Type B pancreatic cell (in vitro differentiated cells): ENCODE data around the gene B3GNT9. TPM values are rescaled to one million over a fixed set of nuclear protein-coding genes. Genes with fewer than 3 reads are reported as not detected.

Experiments
- DNase-seq: peaks from one replicate; pipeline ENCODE4 v3.0.0; 2021; ENCODE audit warnings: mixed read lengths; ENCODE audit not compliant: unreplicated experiment; ENCODE audit errors: extremely low spot score
- H3K27ac Mint-ChIP-seq: 2 replicates; pipeline ENCODE4 v1.8.0; 2021; ENCODE audit warnings: mild to moderate bottlenecking, mixed read lengths
- H3K27me3 Mint-ChIP-seq: 2 replicates; pipeline ENCODE4 v1.8.0; 2021; ENCODE audit warnings: mixed read lengths
- H3K36me3 Mint-ChIP-seq: 2 replicates; pipeline ENCODE4 v1.8.0; 2021; ENCODE audit warnings: mixed read lengths
- H3K4me1 Mint-ChIP-seq: one replicate; pipeline ENCODE4 v1.8.0; 2021; ENCODE audit warnings: mixed read lengths; ENCODE audit not compliant: unreplicated experiment
- H3K4me3 Mint-ChIP-seq: 2 replicates; pipeline ENCODE4 v1.8.0; 2021; ENCODE audit warnings: mild to moderate bottlenecking, mixed read lengths
- H3K9me3 Mint-ChIP-seq: 2 replicates; pipeline ENCODE4 v1.8.0; 2021; ENCODE audit warnings: mixed read lengths
- total RNA-seq: library from RNA; stranded (reverse); gene quantifications from 2 replicates; pipeline ENCODE4 v1.2.1, GENCODE V29; 2021; ENCODE audit warnings: low replicate concordance
- TF ChIP-seq, protein P1 (sequence below): fragments of 200-600 bp; sonication (generic); conservative IDR thresholded peaks from 2 replicates; pipeline ENCODE4 v1.5.0; 2021; ENCODE audit warnings: antibody characterized with exemption, mild to moderate bottlenecking

The B3GNT9 gene
- total RNA-seq, 1 donor from 2014 or later = 11.0 TPM

DNA sequence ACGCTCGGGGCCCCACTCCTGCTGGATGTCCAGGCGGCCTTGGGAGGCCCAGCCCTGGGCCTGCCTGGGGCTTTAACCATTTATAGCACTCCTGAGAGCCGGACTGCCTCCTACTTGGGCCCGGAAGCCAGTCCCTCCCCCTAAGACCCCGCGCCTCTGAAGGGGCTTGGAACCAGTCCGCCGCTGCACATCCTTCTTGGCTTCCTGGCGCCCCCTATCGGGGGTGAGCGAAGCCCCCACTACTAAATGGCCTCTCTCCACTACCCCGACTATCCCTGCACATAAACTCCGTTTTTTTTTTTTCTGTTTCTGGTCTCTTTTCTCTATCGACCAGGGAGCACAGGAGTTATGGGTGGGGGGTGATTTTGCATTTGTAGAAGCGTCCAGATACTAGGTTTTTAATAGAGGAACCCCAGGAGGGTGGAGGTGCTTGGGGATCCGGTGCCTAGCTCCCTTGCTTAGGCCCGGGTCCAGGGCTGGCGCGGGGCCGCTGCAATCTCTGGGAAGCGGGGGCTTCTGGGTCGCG is 18.9 kb upstream of the B3GNT9 start:
- Mint-ChIP-seq H3K4me1 (peaks cover 24% of the 10 kb centered on the region), H3K4me3 (peak overlapping the region; percentile 88), H3K36me3 (no peaks in the 10 kb centered on the region), H3K27ac (peak overlapping the region; percentile 88), H3K27me3 (peaks cover 84% of the 10 kb centered on the region), H3K9me3 (no peaks in the 10 kb centered on the region)
- no peak for DNase-seq
- TF ChIP-seq, protein P1, sequence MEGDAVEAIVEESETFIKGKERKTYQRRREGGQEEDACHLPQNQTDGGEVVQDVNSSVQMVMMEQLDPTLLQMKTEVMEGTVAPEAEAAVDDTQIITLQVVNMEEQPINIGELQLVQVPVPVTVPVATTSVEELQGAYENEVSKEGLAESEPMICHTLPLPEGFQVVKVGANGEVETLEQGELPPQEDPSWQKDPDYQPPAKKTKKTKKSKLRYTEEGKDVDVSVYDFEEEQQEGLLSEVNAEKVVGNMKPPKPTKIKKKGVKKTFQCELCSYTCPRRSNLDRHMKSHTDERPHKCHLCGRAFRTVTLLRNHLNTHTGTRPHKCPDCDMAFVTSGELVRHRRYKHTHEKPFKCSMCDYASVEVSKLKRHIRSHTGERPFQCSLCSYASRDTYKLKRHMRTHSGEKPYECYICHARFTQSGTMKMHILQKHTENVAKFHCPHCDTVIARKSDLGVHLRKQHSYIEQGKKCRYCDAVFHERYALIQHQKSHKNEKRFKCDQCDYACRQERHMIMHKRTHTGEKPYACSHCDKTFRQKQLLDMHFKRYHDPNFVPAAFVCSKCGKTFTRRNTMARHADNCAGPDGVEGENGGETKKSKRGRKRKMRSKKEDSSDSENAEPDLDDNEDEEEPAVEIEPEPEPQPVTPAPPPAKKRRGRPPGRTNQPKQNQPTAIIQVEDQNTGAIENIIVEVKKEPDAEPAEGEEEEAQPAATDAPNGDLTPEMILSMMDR = peak; percentile 85

DNA sequence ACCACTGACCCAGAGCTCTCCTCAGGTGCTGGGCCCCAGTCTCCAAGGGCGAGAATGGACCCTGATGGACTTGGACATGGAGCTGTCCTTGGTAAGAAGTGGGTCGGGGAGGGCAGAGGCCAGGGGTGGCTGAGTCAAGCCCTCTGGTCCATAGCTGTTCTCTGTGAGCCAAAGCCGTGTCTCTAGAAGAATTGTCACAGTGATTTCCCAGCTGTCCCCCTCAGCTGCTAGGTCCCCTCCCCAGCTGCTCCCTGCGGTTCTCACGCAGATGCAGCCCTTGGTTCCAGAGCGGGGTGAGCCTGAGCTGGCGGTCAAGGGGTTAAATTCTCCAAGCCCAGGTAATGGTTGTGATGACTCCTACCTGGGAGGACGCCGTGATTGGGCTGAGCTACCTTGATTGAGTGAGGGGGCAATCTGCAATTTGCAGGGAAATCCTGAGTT is 18.2 kb upstream of the B3GNT9 start:
- TF ChIP-seq, protein P1 = no peak
- no peak overlapping the region for H3K27ac Mint-ChIP-seq
- no peaks in the 10 kb centered on the region for H3K36me3 Mint-ChIP-seq
- H3K4me3 Mint-ChIP-seq = peak overlapping the region; percentile 31
- H3K27me3 Mint-ChIP-seq = peaks cover 87% of the 10 kb centered on the region
- H3K9me3 Mint-ChIP-seq = no peaks in the 10 kb centered on the region
- peaks cover 24% of the 10 kb centered on the region for H3K4me1 Mint-ChIP-seq
- DNase-seq = no peak

DNA sequence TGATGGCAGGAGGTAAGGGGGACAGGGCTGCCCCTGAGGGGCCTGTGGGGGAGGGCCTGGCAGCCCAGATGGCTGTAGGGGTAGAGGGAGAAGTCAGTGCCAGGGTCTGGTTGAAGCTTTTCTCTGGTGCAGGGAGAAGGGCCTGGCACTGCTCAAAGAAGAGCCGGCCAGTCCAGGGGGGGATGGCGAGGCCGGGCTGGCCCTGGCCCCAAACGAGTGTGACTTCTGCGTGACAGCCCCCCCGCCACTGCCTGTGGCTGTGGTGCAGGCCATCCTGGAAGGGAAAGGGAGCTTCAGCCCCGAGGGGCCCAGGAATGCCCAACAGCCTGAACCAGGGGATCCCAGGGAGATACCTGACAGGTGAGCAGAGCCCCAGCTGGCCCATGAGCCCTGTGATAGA is 16.8 kb upstream of the B3GNT9 start:
- Mint-ChIP-seq H3K4me3 (no peak overlapping the region), H3K27ac (no peak overlapping the region), H3K36me3 (no peaks in the 10 kb centered on the region), H3K9me3 (no peaks in the 10 kb centered on the region), H3K4me1 (peaks cover 14% of the 10 kb centered on the region), H3K27me3 (peaks cover 81% of the 10 kb centered on the region)
- DNase-seq = no peak
- TF ChIP-seq, protein P1 = no peak

DNA sequence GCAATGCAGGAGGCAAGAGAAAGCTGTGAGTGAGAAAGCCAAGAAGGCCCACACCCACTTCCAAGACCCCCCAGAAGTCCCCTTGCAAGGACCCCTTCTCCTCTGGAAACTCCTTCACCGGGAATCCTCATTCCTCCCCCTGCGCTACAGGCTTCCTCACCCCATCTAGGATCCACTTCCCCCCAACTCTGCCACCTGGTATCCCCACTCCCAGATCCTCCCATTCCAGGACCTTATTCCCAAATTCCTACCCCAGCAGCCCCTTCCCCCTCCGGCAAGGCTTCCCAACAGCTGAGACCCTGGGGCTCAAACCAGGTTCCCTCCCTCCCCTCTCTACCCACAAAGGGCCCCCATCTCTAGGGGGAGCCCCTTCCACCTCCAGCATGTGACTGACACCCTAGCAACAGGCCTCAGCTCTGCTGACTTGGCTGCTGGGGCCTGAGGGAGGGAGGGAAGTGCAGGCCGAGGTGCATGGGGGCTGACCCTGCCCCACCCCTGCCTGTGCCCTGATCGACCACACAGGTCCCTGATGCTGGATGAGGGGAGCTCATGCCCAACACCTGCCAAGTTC is 15.9 kb upstream of the B3GNT9 start:
- Mint-ChIP-seq H3K9me3 (no peaks in the 10 kb centered on the region), H3K27ac (no peak overlapping the region), H3K4me3 (no peak overlapping the region), H3K4me1 (peaks cover 14% of the 10 kb centered on the region), H3K27me3 (peaks cover 82% of the 10 kb centered on the region), H3K36me3 (no peaks in the 10 kb centered on the region)
- DNase-seq = no peak
- TF ChIP-seq, protein P1 = no peak

DNA sequence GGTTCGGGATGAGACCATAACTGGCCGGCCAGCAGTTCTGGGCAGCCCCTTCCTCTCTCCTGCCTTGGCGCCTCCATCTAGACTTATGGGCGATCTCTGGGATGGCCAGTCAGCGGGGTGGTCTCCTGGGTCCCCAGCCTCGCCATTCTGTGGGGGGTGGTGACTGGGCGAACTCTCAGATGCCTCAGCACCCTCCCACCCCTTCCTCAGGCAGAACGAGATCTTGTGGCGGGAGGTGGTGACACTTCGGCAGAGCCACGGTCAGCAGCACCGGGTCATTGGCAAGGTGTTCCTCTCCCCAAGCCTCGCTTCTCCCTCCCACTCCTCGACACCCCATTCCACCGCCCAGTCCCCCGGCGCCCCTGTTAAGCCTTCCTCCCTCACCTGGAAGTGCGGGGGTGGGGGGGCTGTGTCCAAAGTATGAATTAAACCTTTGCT is 15.3 kb upstream of the B3GNT9 start:
- Mint-ChIP-seq H3K4me1 (peaks cover 10% of the 10 kb centered on the region), H3K27ac (no peak overlapping the region), H3K27me3 (peaks cover 82% of the 10 kb centered on the region), H3K4me3 (no peak overlapping the region), H3K36me3 (no peaks in the 10 kb centered on the region), H3K9me3 (no peaks in the 10 kb centered on the region)
- no peak for DNase-seq
- TF ChIP-seq, protein P1 = no peak
